ENCODE data around the gene TMEM86B. TPM values are rescaled to one million over a fixed set of nuclear protein-coding genes. Genes with fewer than 3 reads are reported as not detected.

Gene TMEM86B
- total RNA-seq, 1 donor from 2014 or later: 11.2 TPM

- intact Hi-C loops (cut with micrococcal nuclease): loop anchor here (1.0 to 10.0 kb wide), 6 partner anchors 45 to 1123 kb away; partner anchors contain the start of genes CNOT3, DNAAF3 and LENG9
Observed at GRCh38 chr19:55257461-55258420, 29.2 kb upstream of the TMEM86B start.

GRCh38 chr19:55256562-55257460, 28.2 kb upstream of the TMEM86B start:
- intact Hi-C loops (cut with micrococcal nuclease): loop anchor here (2.0 to 10.0 kb wide), 3 partner anchors 376 to 1122 kb away; partner anchors contain the start of genes CNOT3 and LENG9

- intact Hi-C loops (cut with micrococcal nuclease): loop anchor here (2.0 to 10.0 kb wide), 3 partner anchors 375 to 1121 kb away; partner anchors contain the start of genes CNOT3 and LENG9
Observed at GRCh38 chr19:55255618-55256423, 27.3 kb upstream of the TMEM86B start.

- intact Hi-C loops (cut with micrococcal nuclease): loop anchor here (1.0 to 10.0 kb wide), 4 partner anchors 26 to 1120 kb away; partner anchors contain the start of genes CNOT3, HSPBP1, KMT5C and RPL28
Observed at GRCh38 chr19:55254625-55254977, 26.0 kb upstream of the TMEM86B start.

- intact Hi-C loops (cut with micrococcal nuclease): loop anchor here (1.0 to 10.0 kb wide), 4 partner anchors 26 to 1119 kb away; partner anchors contain the start of genes CNOT3, HSPBP1, KMT5C and RPL28
Observed at GRCh38 chr19:55253842-55254624, 25.5 kb upstream of the TMEM86B start.

GRCh38 chr19:55252760-55253663, 24.4 kb upstream of the TMEM86B start:
- intact Hi-C loops (cut with micrococcal nuclease): loop anchor here (10.0 kb wide), 1 partner anchor 1118 kb away; the partner anchor contains the start of gene CNOT3

GRCh38 chr19:55251341-55252081, 22.9 kb upstream of the TMEM86B start:
- intact Hi-C loops (cut with micrococcal nuclease): loop anchor here (10.0 kb wide), 1 partner anchor 1117 kb away; the partner anchor contains the start of gene CNOT3

GRCh38 chr19:55250262-55251036, 21.9 kb upstream of the TMEM86B start:
- intact Hi-C loops (cut with micrococcal nuclease): loop anchor here (10.0 kb wide), 1 partner anchor 1116 kb away; the partner anchor contains the start of gene CNOT3

GRCh38 chr19:55249841-55250240, 21.3 kb upstream of the TMEM86B start:
- intact Hi-C loops (cut with micrococcal nuclease): loop anchor here (10.0 kb wide), 1 partner anchor 1115 kb away; the partner anchor contains the start of gene CNOT3

- intact Hi-C loops (cut with micrococcal nuclease): no loop called here
Observed at GRCh38 chr19:55248704-55249103, 20.1 kb upstream of the TMEM86B start.

- intact Hi-C loops (cut with micrococcal nuclease): no loop called here
Observed at GRCh38 chr19:55248166-55248675, 19.7 kb upstream of the TMEM86B start.

GRCh38 chr19:55247621-55248099, 19.1 kb upstream of the TMEM86B start:
- intact Hi-C loops (cut with micrococcal nuclease): no loop called here

GRCh38 chr19:55246462-55247451, 18.2 kb upstream of the TMEM86B start:
- intact Hi-C loops (cut with micrococcal nuclease): no loop called here

- intact Hi-C loops (cut with micrococcal nuclease): no loop called here
Observed at GRCh38 chr19:55245236-55245904, 16.8 kb upstream of the TMEM86B start.
